Suppressor macrophage treated with lipopolysaccharide for 4 hours (primary cell): ENCODE results near the gene TMEM132E.

Experiments used
- DNase-seq: peaks from one replicate; pipeline ENCODE4 v3.0.0-alpha.2; 2020

TMEM132E gene

GRCh38 chr17:34606763-34607162, 27.4 kb downstream of the TMEM132E start:
- no peak for DNase-seq

GRCh38 chr17:34607917-34608316, 28.5 kb downstream of the TMEM132E start:
- DNase-seq, result no peak

GRCh38 chr17:34609210-34609609, 29.8 kb downstream of the TMEM132E start:
- DNase-seq, result no peak

- DNase-seq, result no peak
Observed at GRCh38 chr17:34610039-34610438, 30.7 kb downstream of the TMEM132E start.

GRCh38 chr17:34610506-34610905, 31.1 kb downstream of the TMEM132E start:
- DNase-seq, result no peak

GRCh38 chr17:34613064-34614019, 34.0 kb downstream of the TMEM132E start:
- no peak for DNase-seq

GRCh38 chr17:34614698-34615097, 35.3 kb downstream of the TMEM132E start:
- DNase-seq, result no peak

GRCh38 chr17:34615326-34615725, 35.9 kb downstream of the TMEM132E start:
- no peak for DNase-seq

GRCh38 chr17:34616148-34616547, 36.8 kb downstream of the TMEM132E start:
- DNase-seq, result no peak

- no peak for DNase-seq
Observed at GRCh38 chr17:34617398-34617797, 38.0 kb downstream of the TMEM132E start.

GRCh38 chr17:34619687-34620217, 40.4 kb downstream of the TMEM132E start:
- DNase-seq, result no peak

GRCh38 chr17:34620458-34620857, 41.1 kb downstream of the TMEM132E start:
- no peak for DNase-seq

GRCh38 chr17:34622862-34623623, 43.7 kb downstream of the TMEM132E start:
- no peak for DNase-seq

- no peak for DNase-seq
Observed at GRCh38 chr17:34623856-34624766, 44.7 kb downstream of the TMEM132E start.

- no peak for DNase-seq
Observed at GRCh38 chr17:34624767-34625383, 45.5 kb downstream of the TMEM132E start.

- DNase-seq, result no peak
Observed at GRCh38 chr17:34626121-34626681, 46.8 kb downstream of the TMEM132E start.

GRCh38 chr17:34628879-34629278, 49.5 kb downstream of the TMEM132E start:
- DNase-seq, result no peak

GRCh38 chr17:34633351-34633750, 54.0 kb downstream of the TMEM132E start:
- no peak for DNase-seq

- DNase-seq, result no peak
Observed at GRCh38 chr17:34633760-34634159, 54.4 kb downstream of the TMEM132E start.

- no peak for DNase-seq
Observed at GRCh38 chr17:34634551-34635160, 55.3 kb downstream of the TMEM132E start.

- no peak for DNase-seq
Observed at GRCh38 chr17:34635876-34636275, 56.5 kb downstream of the TMEM132E start.
